Stimulated activated CD8-positive, alpha-beta memory T cell treated with anti-CD3 and anti-CD28 coated beads, Interleukin-7, amount 100 ng/mL, for 24 hours (primary cell): Measurements from ENCODE around the gene PNPLA6.
"Not testable (repeated sequence)": the region's sequence is repeated elsewhere in the genome, so short reads cannot be mapped to it uniquely, and the experiment has no call there.

Experiments used
- DNase-seq: peaks from one replicate; pipeline ENCODE4 v3.0.0-alpha.2; 2020; ENCODE audit warnings: low read depth

PNPLA6 gene

GRCh38 chr19:7533925-7534480 lies 1.5 kb upstream of the PNPLA6 start:
- DNase-seq: peak; percentile 65

- DNase-seq: no peak
These were observed 928 bp upstream of the PNPLA6 start for GRCh38 chr19:7534531-7535046.

GRCh38 chr19:7535998-7536695 lies 630 bp downstream of the PNPLA6 start:
- DNase-seq: no peak

GRCh38 chr19:7538990-7539389 lies 3.5 kb downstream of the PNPLA6 start:
- not testable (repeated sequence) for DNase-seq

- DNase-seq: no peak
These were observed 4.4 kb downstream of the PNPLA6 start for GRCh38 chr19:7539827-7540425.

- no peak for DNase-seq
These were observed 5.4 kb downstream of the PNPLA6 start for GRCh38 chr19:7540761-7541474.

GRCh38 chr19:7541475-7541824 lies 5.9 kb downstream of the PNPLA6 start:
- DNase-seq: no peak

- DNase-seq: no peak
These were observed 6.4 kb downstream of the PNPLA6 start for GRCh38 chr19:7541828-7542443.

GRCh38 chr19:7542556-7543348 lies 7.2 kb downstream of the PNPLA6 start:
- DNase-seq: no peak

GRCh38 chr19:7544626-7545025 lies 9.1 kb downstream of the PNPLA6 start:
- DNase-seq: no peak

- DNase-seq: no peak
These were observed 9.8 kb downstream of the PNPLA6 start for GRCh38 chr19:7545300-7545699.

GRCh38 chr19:7545904-7546303 lies 10.4 kb downstream of the PNPLA6 start:
- no peak for DNase-seq

GRCh38 chr19:7547159-7547558 lies 11.6 kb downstream of the PNPLA6 start:
- DNase-seq: no peak

GRCh38 chr19:7549429-7550148 lies 14.1 kb downstream of the PNPLA6 start:
- no peak for DNase-seq

- DNase-seq: no peak
These were observed 14.8 kb downstream of the PNPLA6 start for GRCh38 chr19:7550169-7550770.

- DNase-seq: no peak
These were observed 15.7 kb downstream of the PNPLA6 start for GRCh38 chr19:7550987-7551761.

- no peak for DNase-seq
These were observed 17.3 kb downstream of the PNPLA6 start for GRCh38 chr19:7552781-7553180.

- no peak for DNase-seq
These were observed 19.0 kb downstream of the PNPLA6 start for GRCh38 chr19:7554565-7554964.

- DNase-seq: no peak
These were observed 19.7 kb downstream of the PNPLA6 start for GRCh38 chr19:7554990-7555864.
